IPS-20b (cell line): Measurements from ENCODE around the gene RARA.

Experiments
- H3K27ac ChIP-seq: one replicate; pipeline ENCODE4 v1.5.1; 2013; ENCODE audit warnings: low read length
- H3K27me3 ChIP-seq: 2 replicates; pipeline ENCODE4 v1.6.1; 2013; ENCODE audit warnings: mild to moderate bottlenecking, low read length, inconsistent platforms; ENCODE audit not compliant: insufficient read depth
- H3K36me3 ChIP-seq: 2 replicates; pipeline ENCODE4 v1.6.1; 2013; ENCODE audit warnings: low read depth, mild to moderate bottlenecking, inconsistent platforms, low read length, moderate library complexity; ENCODE audit not compliant: insufficient read depth
- H3K4me1 ChIP-seq: 2 replicates; pipeline ENCODE4 v1.6.1; 2013; ENCODE audit warnings: mild to moderate bottlenecking, control low read depth, inconsistent platforms, low read length, moderate library complexity; ENCODE audit not compliant: insufficient read depth
- H3K4me3 ChIP-seq: 2 replicates; pipeline ENCODE4 v1.5.1; 2013; ENCODE audit warnings: mild to moderate bottlenecking, low read length, inconsistent platforms
- H3K9ac ChIP-seq: 2 replicates; pipeline ENCODE4 v1.6.1; 2013; ENCODE audit warnings: low read depth, mild to moderate bottlenecking, inconsistent platforms, low read length, moderate library complexity
- H3K9me3 ChIP-seq: 2 replicates; pipeline ENCODE4 v1.6.1; 2013; ENCODE audit warnings: mild to moderate bottlenecking, low read depth, low read length, inconsistent platforms; ENCODE audit not compliant: insufficient read depth

The RARA gene

DNA sequence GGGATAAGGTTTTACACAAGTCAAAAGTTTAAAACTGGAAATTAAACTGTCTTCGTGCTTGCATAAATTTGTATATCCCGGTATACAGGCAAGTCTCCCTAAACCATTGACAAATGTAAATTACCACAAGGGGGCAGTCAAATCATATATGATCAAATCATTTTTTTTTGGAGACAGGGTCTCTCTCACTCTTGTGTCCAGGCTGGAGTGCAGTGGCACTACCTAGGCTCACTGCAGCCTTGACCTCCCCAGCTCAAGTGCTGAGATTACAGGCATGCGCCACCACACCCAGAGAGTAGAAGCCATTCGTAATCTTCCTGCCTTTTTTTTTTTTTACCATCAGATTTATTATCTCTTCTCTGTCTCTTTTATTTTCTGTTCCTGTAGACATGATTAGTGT lies 90.2 kb downstream of the RARA start:
- Histone ChIP-seq H3K4me1 (no peaks in the 10 kb centered on the region), H3K9ac (no peak overlapping the region), H3K9me3 (no peaks in the 10 kb centered on the region), H3K36me3 (peaks cover 100% of the 10 kb centered on the region), H3K4me3 (no peak overlapping the region), H3K27ac (no peak overlapping the region), H3K27me3 (no peaks in the 10 kb centered on the region)

DNA sequence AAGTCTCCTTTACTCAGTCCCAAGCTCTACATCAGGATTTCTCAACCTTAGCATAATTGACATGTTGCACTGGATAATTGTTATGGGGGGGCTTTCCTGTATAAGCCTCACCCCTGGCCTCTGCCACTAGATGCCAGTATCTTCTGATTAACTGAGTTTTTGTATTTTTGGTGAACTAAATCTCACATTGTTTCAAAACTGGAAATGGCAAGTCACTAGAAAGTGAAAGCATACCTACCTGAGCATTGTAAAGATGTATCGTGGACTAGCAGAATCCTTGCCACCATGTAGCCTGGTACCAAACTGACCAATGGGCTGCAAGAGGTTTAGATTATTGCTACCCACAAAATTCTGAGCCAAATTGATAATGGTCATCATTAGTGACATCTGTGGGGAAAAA lies 93.7 kb downstream of the RARA start:
- Histone ChIP-seq H3K36me3 (peaks cover 100% of the 10 kb centered on the region), H3K4me3 (no peak overlapping the region), H3K9ac (no peak overlapping the region), H3K4me1 (no peaks in the 10 kb centered on the region), H3K9me3 (no peaks in the 10 kb centered on the region), H3K27ac (no peak overlapping the region), H3K27me3 (no peaks in the 10 kb centered on the region)

DNA sequence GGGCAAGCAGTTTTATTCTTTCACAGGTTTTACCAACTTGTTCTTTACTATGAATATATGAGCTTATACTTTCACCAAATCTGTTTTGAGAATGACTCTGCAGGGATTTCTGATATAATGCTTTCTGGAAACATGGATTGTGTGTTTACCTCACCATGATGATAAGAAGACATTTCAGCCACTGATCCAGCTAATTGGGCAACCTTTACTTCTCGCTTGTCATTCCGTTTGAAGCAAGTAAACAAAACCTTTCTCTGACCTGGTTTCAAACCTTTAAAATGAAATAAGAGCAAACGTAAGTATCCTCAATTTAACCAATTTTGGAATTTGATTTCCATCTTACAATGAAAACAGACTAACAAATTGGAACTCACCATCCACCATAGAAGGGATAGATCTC lies 95.0 kb downstream of the RARA start:
- no peaks in the 10 kb centered on the region for H3K4me1 ChIP-seq
- no peak overlapping the region for H3K4me3 ChIP-seq
- H3K9ac ChIP-seq = no peak overlapping the region
- H3K27me3 ChIP-seq = no peaks in the 10 kb centered on the region
- H3K36me3 ChIP-seq = peaks cover 100% of the 10 kb centered on the region
- no peaks in the 10 kb centered on the region for H3K9me3 ChIP-seq
- H3K27ac ChIP-seq = no peak overlapping the region
